GM23248 (cell line): ENCODE data around the gene HS6ST1.

Source experiments
- EZH2 ChIP-seq: fragments of 200-600 bp; sonication (generic); IDR thresholded peaks from 2 replicates; pipeline ENCODE4 v1.6.1; 2018; ENCODE audit warnings: antibody characterized with exemption, mild to moderate bottlenecking; ENCODE audit not compliant: insufficient read depth, poor library complexity, severe bottlenecking
- EZH2phosphoT487 ChIP-seq: fragments of 200-600 bp; sonication (generic); IDR thresholded peaks from 2 replicates; pipeline ENCODE4 v1.6.1; 2018; ENCODE audit warnings: antibody characterized with exemption, moderate library complexity, mild to moderate bottlenecking, low read depth; ENCODE audit not compliant: insufficient read depth

GRCh38 chr2:128262315-128263253, 56.1 kb downstream of the HS6ST1 start:
- TF ChIP-seq EZH2, result no peak
- no peak for TF ChIP-seq EZH2phosphoT487
